OCI-LY7 (cell line): ENCODE data around the gene ERCC1. TPM values are rescaled to one million over a fixed set of nuclear protein-coding genes. Genes with fewer than 3 reads are reported as not detected.

Experiments used
- BruUV-seq: library from RNA; stranded (reverse); fragments of 400-500 nt; replicated peaks from 2 replicates; lab custom pipeline; 2021; lab: Mats Ljungman, UMichigan
- CTCF ChIA-PET: fragments of 300-600 bp; sonication (Branson Sonifier 250); formaldehyde crosslinking; loops from one replicate; lab custom pipeline; 2022; ENCODE audit warnings: antibody characterized with exemption; ENCODE audit not compliant: unreplicated experiment; lab: Charles Lee
- POLR2A ChIA-PET: fragments of 300-600 bp; sonication (Branson Sonifier 250); formaldehyde crosslinking; loops from one replicate; lab custom pipeline; 2022; ENCODE audit warnings: antibody characterized with exemption; lab: Charles Lee
- DNase-seq: peaks from one replicate; pipeline ENCODE4 v3.0.0-alpha.2; 2015; ENCODE audit warnings: low spot score
- H2AFZ ChIP-seq: fragments of 200-600 bp; sonication (generic), shearing (Covaris generic); 2 replicates; pipeline ENCODE4 v1.6.1; 2014; ENCODE audit warnings: mild to moderate bottlenecking, antibody characterized with exemption, low read length, moderate library complexity
- H3K27ac ChIP-seq: fragments of 200-600 bp; sonication (generic); 2 replicates; pipeline ENCODE4 v1.5.1; 2014; ENCODE audit warnings: mixed run types, low read depth, mild to moderate bottlenecking, moderate library complexity, low read length, inconsistent platforms; ENCODE audit not compliant: poor library complexity, severe bottlenecking
- H3K36me3 ChIP-seq: fragments of 200-600 bp; sonication (generic); 2 replicates; pipeline ENCODE4 v1.6.1; 2014; ENCODE audit warnings: mild to moderate bottlenecking, antibody characterized with exemption, low read length, moderate library complexity, mixed read lengths; ENCODE audit not compliant: insufficient read depth
- H3K4me1 ChIP-seq: fragments of 200-600 bp; sonication (generic); 2 replicates; pipeline ENCODE4 v1.5.1; 2014; ENCODE audit warnings: mild to moderate bottlenecking, low read length; ENCODE audit not compliant: insufficient read depth, poor library complexity, severe bottlenecking
- H3K4me2 ChIP-seq: fragments of 200-600 bp; sonication (generic); 2 replicates; pipeline ENCODE4 v1.6.1; 2014; ENCODE audit warnings: mild to moderate bottlenecking, low read length
- H3K4me3 ChIP-seq: fragments of 200-600 bp; sonication (generic); 2 replicates; pipeline ENCODE4 v1.5.1; 2014; ENCODE audit warnings: mild to moderate bottlenecking, low read depth, low read length; ENCODE audit not compliant: poor library complexity, severe bottlenecking
- H3K79me2 ChIP-seq: fragments of 200-600 bp; sonication (generic); 2 replicates; pipeline ENCODE4 v1.6.1; 2016; ENCODE audit warnings: low read depth, mild to moderate bottlenecking, low read length, moderate library complexity, mixed read lengths; ENCODE audit not compliant: insufficient read depth
- H3K9me2 ChIP-seq: fragments of 200-600 bp; sonication (generic); 2 replicates; pipeline ENCODE4 v1.6.1; 2016; ENCODE audit warnings: mild to moderate bottlenecking, low read length, mixed read lengths; ENCODE audit not compliant: insufficient read depth
- H3K9me3 ChIP-seq: fragments of 200-600 bp; sonication (generic); 2 replicates; pipeline ENCODE4 v1.6.1; 2014; ENCODE audit warnings: mild to moderate bottlenecking, mixed run types, low read length, mixed read lengths
- H4K20me1 ChIP-seq: fragments of 200-600 bp; sonication (generic); 2 replicates; pipeline ENCODE4 v1.6.1; 2014; ENCODE audit warnings: mild to moderate bottlenecking, antibody characterized with exemption, low read length, moderate library complexity, mixed read lengths; ENCODE audit not compliant: insufficient read depth
- EZH2phosphoT487 ChIP-seq: fragments of 200-600 bp; sonication (generic); IDR thresholded peaks from 2 replicates; pipeline ENCODE4 v1.6.1; 2018; ENCODE audit warnings: low read depth, borderline replicate concordance, mild to moderate bottlenecking, mixed run types, antibody characterized with exemption, low read length, moderate library complexity, mixed read lengths
- intact Hi-C: fragments of 100-400 bp; cut with micrococcal nuclease; formaldehyde crosslinking; loops from one replicate; pipeline ENCODE4 v1.10.0; 2022; ENCODE audit not compliant: unreplicated experiment
- total RNA-seq, 2 experiments: library from RNA; depleted of rRNA in 1 of 2; stranded (reverse); fragments of >200 nt in 1 of 2; shearing (Covaris generic) in 1 of 2; gene quantifications; 2 replicates each; pipeline ENCODE4 v1.2.3, GENCODE V29; 2014 to 2022
- TF ChIP-seq, protein P1 (sequence below): fragments of 200-600 bp; sonication (generic); conservative IDR thresholded peaks from 2 replicates; pipeline ENCODE4 v1.5.1; 2014; ENCODE audit warnings: mild to moderate bottlenecking, antibody characterized with exemption, low read length, moderate library complexity, mixed read lengths

Gene ERCC1
- total RNA-seq, 2 experiments from 2014 or later: 46.2 to 125 TPM

- no peak overlapping the region for H3K4me3 ChIP-seq
- no peaks in the 10 kb centered on the region for H3K79me2 ChIP-seq
- no peaks in the 10 kb centered on the region for H4K20me1 ChIP-seq
- peak overlapping the region; percentile 58 for H3K27ac ChIP-seq
- H3K9me2 ChIP-seq: no peaks in the 10 kb centered on the region
- BruUV-seq: no TSS peak
- TF ChIP-seq, protein P1, sequence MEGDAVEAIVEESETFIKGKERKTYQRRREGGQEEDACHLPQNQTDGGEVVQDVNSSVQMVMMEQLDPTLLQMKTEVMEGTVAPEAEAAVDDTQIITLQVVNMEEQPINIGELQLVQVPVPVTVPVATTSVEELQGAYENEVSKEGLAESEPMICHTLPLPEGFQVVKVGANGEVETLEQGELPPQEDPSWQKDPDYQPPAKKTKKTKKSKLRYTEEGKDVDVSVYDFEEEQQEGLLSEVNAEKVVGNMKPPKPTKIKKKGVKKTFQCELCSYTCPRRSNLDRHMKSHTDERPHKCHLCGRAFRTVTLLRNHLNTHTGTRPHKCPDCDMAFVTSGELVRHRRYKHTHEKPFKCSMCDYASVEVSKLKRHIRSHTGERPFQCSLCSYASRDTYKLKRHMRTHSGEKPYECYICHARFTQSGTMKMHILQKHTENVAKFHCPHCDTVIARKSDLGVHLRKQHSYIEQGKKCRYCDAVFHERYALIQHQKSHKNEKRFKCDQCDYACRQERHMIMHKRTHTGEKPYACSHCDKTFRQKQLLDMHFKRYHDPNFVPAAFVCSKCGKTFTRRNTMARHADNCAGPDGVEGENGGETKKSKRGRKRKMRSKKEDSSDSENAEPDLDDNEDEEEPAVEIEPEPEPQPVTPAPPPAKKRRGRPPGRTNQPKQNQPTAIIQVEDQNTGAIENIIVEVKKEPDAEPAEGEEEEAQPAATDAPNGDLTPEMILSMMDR: no peak
- TF ChIP-seq EZH2phosphoT487: no peak
- peak overlapping the region; percentile 67; the same call in 1 of the 2 replicates for H3K4me2 ChIP-seq
- peaks cover 3% of the 10 kb centered on the region; the same call in 1 of the 2 replicates for H3K9me3 ChIP-seq
- intact Hi-C loops: no loop called here
- ChIA-PET POLR2A (interaction anchor here (2.0 kb wide), 1 partner anchor 38 kb away, joined by 6 read pairs; no protein-coding TSS in a partner anchor), CTCF (interaction anchor here (0.5 kb wide), 1 partner anchor 36 kb away, joined by 3 read pairs; no protein-coding TSS in a partner anchor)
- no peaks in the 10 kb centered on the region for H3K36me3 ChIP-seq
- H2AFZ ChIP-seq: no peak overlapping the region
- no peak for DNase-seq
- H3K4me1 ChIP-seq: peaks cover 44% of the 10 kb centered on the region
Observed at GRCh38 chr19:45440873-45441654, 17.3 kb upstream of the ERCC1 start.

- H3K36me3 ChIP-seq: no peaks in the 10 kb centered on the region
- H3K4me2 ChIP-seq: peak overlapping the region; percentile 67
- H3K4me1 ChIP-seq: peaks cover 42% of the 10 kb centered on the region
- H3K9me3 ChIP-seq: peaks cover 3% of the 10 kb centered on the region; the same call in 1 of the 2 replicates
- intact Hi-C loops: no loop called here
- CTCF ChIA-PET: interaction anchor here (0.5 to 0.6 kb wide), 2 partner anchors 36 to 104 kb away, joined by 3 read pairs; no protein-coding TSS in a partner anchor
- no peaks in the 10 kb centered on the region for H4K20me1 ChIP-seq
- POLR2A ChIA-PET: interaction anchor here (2.0 kb wide), 1 partner anchor 38 kb away, joined by 6 read pairs; no protein-coding TSS in a partner anchor
- peak overlapping the region; percentile 69 for H3K4me3 ChIP-seq
- no TSS peak for BruUV-seq
- TF ChIP-seq EZH2phosphoT487: no peak
- TF ChIP-seq, protein P1: no peak
- no peak for DNase-seq
- peak overlapping the region; percentile 42 for H2AFZ ChIP-seq
- H3K27ac ChIP-seq: peak overlapping the region; percentile 58
- no peaks in the 10 kb centered on the region for H3K79me2 ChIP-seq
- H3K9me2 ChIP-seq: no peaks in the 10 kb centered on the region
Observed at GRCh38 chr19:45440259-45440638, 16.5 kb upstream of the ERCC1 start.
